ENCODE measurements around the gene BSN.

BSN gene

DNA sequence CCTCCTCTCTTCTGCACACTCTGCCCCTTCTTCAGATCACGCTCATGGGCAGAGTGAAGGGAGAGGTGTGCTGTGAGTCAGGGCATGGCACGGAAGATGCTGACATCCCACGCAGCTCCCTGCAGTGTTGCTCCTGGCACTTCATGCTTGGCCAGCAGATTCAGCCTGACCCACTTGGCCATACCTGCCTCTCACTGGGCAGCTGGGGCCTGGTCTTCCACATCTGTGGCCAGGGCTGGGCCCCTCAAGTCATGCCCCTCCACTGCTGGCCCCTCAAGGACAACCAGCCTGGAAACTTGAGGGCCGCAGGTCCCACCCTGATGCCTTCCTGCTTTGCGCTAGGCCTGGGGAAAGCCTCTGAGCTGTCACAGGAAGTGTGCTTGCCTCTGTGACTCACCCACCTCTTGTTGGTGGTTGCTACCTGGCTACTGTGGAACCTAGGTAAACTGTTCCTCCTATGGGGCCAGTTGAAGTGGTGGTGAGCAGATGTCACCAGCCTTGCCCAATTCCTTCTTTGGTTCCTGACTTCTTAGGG lies 48.7 kb downstream of the BSN start:
- DNase-seq (ENCODE audit: low spot score), result peak; percentile 27

- no peak for DNase-seq (ENCODE audit: low spot score)
Measured at GRCh38 chr3:49606427-49606826, 52.1 kb downstream of the BSN start.

GRCh38 chr3:49607105-49607591 lies 52.9 kb downstream of the BSN start:
- DNase-seq (ENCODE audit: low spot score), result no peak

DNA sequence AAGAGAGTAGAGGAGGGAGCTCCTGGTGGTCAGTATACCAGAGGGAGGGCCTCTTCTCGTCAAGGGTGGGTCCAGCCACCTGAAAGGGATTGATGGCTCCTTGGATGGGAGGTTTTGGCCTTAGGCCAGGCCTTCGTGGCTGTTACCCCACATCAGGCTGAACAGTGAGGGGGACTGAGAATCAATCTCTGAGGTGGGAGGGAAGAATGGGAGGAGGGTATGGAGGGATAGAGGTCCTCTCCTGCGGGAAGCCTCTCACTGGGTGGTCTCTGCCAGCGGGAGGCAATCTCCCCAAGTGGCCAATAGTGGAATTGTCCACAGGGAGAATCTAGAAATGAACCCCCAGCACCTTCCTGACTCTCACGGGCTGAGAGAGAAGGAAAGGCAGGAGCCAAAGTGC lies 53.5 kb downstream of the BSN start:
- no peak for DNase-seq (ENCODE audit: low spot score)

DNA sequence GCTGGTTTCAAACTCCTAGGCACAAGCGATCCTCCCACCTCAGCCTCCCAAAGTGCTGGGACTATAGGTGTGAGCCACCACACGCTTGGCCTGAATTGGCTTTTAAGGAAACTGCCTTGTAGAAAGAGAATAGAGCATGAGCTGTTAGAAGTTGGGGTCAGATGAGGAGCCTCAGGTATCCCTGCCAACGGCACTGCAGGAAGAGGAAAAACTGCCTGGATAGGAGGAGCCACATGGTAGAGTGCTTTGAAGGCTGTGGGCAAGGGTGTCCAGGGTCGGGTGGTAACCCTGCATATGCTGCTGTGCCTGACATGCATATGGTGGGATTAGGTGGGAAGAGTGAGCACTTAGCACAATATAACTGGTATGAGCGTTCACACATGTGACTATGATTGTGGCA lies 55.0 kb downstream of the BSN start:
- DNase-seq (ENCODE audit: low spot score), result no peak

DNA sequence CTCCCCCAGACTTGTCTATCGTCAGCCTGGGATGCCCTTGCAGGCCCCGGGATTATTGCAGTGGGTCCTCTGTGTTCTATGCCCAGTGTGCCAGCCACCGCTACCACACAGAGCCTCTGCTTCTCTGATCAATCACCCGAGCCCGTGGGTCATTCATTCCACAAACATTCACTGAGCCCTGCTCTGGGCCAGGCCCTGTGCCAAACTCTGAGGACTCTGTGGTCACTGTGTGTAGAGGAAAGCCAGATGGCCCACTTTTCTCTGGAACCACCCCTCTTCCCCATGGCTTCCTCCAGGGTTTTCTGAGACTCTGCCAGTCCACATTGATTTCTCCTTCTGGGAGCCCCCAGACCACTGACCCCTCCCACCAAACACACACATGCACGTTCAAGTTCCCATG lies 55.5 kb downstream of the BSN start:
- no peak for DNase-seq (ENCODE audit: low spot score)

DNA sequence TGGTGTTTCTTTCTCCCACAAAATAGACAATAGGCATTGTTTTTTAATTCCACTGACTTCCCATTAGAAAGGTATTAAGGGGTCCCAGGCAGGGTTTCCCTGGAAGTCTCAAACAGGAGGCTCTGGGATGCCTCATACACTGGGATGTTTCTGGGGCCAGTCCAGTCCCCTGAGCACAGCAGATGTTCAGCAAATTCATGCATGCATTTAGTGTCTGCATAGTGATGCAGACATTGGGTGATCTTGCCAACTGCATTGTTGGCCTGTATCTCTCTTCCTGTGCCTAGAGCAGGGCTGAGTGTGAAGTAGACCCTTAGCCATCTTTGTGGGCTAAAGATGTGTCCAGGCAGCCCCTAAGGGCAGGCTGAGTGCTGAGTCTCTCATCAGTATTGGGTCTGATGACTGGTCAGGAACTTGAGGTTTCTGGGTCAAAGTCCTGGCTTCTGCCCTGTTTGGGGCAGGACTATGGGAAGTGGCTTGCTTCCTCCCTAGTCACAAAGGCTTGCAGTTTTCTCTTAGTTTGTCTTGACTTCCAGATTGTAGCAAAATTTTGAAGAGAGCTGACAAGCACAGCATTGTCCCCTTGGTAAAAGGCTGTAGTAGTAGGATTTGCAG lies 56.5 kb downstream of the BSN start:
- no peak for DNase-seq (ENCODE audit: low spot score)

DNA sequence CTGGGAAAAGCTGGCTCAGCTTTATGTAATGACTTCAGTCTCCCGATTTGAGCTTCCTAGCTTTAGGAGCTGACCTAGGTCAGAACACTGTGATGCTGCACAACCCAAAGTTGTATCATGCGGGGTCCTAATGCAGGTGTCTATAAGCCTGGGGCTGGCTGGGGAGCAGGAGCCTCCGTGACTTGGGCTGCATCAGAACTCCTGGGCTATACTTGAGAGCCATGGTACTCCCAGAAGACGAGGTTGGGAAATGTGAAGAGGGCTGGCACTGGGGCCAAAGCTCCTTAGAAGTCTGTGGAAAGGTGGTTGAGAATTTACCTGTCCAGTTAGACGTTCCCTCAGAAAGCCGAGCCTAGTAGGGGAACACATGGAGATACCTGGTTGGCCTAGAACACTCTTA lies 57.0 kb downstream of the BSN start:
- DNase-seq (ENCODE audit: low spot score), result no peak

DNA sequence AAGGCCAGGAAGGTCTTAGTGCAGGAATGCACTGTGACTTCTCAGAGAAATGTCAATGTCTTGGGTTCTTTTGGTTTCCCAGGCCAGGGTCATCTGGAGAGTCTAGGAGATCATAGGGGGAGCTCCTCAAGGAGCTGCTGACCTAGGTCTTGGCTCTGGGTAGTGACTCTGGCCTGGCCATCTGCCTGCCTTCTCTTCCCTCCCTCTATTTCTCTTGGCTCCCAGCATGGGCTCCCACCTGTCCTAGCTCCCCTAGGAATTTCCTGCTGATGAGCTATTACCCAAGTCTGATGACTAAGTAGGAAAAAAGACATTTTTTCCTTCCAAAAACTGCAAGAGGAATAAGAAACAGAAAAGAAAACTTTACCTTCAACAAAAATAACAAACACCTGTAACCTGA lies 57.4 kb downstream of the BSN start:
- DNase-seq (ENCODE audit: low spot score), result no peak

DNA sequence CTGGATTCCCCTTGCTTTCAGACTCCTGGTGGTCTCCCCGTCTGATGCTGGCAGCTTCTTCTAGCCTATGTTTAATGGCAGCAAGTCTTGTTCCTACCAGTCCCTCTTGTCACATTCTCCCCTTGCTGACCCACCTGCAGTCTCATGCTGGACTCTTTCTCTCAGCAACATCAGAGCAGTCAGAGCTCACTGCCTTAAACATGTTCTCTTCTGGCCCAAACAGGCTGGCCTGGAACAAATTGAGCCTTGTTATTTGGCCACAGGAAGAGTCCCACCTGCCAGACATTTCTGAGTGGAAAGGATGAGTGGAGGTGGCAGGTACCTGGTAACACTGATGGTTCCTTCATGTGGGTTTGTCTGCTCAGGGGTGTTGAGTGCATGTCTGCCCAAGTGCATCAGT lies 60.7 kb downstream of the BSN start:
- DNase-seq (ENCODE audit: low spot score), result no peak

GRCh38 chr3:49616061-49616460 lies 61.8 kb downstream of the BSN start:
- DNase-seq (ENCODE audit: low spot score), result no peak

GRCh38 chr3:49616491-49616941 lies 62.2 kb downstream of the BSN start:
- no peak for DNase-seq (ENCODE audit: low spot score)

DNA sequence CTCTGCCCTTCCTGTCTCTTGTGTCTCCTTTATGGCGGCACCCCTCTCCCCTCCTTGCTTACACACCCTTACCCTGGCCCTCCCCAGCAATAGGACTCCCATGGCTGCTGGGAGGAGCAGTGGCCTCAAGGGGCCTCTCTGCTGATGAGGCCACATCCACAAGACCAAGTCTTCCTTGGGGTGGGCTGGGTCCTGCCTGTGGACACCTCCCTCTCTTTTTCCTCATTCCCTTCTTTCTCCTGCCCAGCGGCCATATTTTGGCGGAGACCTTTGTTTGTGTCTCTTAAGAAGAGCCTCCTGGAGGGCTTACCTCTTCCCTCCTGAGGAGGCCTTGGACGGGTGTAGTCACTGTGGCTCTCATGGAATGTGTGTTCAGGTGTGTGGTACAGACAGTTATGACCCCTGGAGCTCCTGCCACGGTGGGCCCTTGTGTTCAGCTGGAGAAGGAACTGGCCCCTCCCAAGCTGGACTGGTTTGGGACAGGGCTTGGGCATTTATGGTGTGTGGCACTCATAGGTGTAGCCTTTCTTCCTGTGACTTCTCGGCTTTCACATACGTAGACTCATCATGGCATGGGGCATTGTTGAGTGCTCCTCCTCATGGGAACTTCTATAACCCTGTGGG lies 63.2 kb downstream of the BSN start:
- DNase-seq (ENCODE audit: low spot score), result no peak

GRCh38 chr3:49618412-49618811 lies 64.1 kb downstream of the BSN start:
- no peak for DNase-seq (ENCODE audit: low spot score)

DNA sequence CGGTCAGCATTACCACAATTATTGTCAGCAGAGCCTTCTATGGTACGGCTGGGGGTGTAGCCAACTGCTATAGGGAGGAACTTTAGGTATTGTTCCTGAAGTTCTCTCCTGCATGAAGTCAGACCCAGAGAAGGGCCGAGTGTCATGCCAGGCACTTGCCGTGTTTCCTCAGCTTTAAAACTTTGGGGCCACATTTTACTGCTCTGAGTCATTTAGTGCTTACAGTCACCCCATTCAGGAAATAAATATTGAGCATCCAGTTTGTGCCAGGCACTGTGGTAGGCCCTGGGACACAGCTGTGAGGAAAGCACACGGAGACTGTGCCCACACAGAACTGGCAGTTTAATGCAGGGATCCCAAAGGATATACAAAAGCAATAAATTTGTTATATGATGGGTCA lies 65.4 kb downstream of the BSN start:
- no peak for DNase-seq (ENCODE audit: low spot score)

DNA sequence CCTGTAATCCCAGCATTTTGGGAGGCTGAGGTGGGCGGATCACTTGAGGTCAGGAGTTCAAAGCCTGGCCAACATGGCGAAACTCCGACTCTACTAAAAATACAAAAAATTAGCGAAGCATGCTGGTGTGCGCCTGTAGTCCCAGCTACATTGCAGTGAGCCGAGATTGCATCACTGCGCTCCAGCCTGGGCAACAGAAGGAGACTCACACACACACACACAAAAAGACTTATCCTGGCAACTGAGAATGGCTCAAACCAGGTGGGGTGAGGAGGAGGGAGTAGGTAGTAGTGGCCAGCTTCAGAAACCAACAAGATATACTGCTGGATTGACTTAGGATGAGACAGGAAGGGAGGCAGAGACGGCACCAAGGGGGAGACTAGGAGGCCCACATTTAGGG lies 66.5 kb downstream of the BSN start:
- DNase-seq (ENCODE audit: low spot score), result no peak

GRCh38 chr3:49623071-49623470 lies 68.8 kb downstream of the BSN start:
- DNase-seq (ENCODE audit: low spot score), result no peak

DNA sequence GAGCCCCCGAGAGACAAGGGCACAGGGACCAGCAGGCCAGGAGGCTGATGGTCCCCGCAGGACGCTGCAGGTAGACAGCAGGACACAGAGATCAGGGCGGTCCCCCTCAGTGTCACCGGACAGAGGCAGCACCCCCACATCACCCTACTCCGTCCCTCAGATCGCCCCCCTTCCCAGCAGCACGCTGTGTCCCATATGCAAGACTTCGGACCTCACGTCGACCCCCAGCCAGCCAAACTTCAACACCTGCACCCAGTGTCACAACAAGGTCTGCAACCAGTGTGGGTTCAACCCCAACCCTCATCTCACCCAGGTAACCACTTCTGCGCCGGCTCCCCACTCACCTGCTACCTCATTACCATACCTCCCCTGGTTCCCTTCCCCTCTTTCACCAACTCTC lies 70.8 kb downstream of the BSN start:
- DNase-seq (ENCODE audit: low spot score), result no peak

GRCh38 chr3:49626101-49626581 lies 71.9 kb downstream of the BSN start:
- no peak for DNase-seq (ENCODE audit: low spot score)

DNA sequence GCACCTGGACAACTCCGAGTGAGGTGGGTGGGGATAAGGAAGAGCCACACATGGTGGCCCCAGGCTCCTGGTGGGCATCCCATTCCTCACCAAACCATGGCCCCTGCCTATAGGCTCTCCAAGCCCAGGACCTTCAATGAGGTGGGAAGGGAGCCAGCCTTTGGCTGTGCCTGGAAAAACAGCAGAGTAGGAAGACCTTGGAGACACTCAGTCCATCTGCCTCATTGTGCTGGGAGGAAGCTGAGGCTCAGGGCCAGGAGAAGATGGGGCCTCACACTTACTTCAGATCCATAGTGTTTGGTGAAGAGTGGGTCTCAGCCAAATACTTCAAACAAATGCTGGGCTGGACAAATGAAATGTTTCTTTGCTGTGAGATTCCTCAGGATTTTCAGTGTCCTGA lies 72.5 kb downstream of the BSN start:
- no peak for DNase-seq (ENCODE audit: low spot score)

DNA sequence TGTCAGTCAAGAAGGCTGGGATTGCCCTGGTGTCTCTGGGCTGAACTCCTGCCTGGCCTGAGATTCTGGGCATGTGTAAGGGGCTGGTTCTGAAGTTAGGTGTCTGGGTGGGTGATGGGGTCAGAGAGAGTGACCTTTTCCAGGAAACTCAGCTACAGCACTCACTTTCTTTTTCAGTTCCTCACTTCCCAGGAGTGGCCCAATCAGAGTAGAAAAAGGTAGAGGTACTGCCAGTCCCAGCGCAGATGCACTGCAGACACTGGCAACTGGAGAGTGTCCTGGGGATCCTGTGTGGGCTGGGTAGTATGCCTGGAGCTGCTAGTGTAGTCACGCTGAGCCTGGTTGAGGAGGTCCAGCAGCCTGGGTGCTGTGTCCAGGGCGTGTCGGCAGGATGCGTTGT lies 73.4 kb downstream of the BSN start:
- no peak for DNase-seq (ENCODE audit: low spot score)

GRCh38 chr3:49628249-49628648 lies 74.0 kb downstream of the BSN start:
- DNase-seq (ENCODE audit: low spot score), result no peak

DNA sequence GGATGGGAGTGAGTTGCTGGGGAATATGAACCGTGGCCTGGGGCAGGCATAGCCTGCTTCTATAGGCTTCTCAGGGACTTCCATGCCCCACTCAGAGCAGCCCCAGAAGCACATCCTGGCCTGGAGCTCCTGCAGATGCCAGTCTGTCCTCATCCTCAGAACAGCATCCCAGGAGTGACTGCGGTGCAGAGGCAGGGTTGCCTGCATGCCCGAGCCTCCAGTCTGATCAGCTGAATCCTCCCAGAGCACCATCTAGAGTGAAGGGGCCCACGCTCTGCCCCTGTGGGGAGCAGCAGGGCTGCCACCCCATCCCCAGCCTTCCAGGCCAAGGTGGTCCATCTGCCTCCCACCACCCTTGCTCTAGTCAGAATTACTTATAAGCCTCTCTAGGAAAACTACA lies 75.2 kb downstream of the BSN start:
- DNase-seq (ENCODE audit: low spot score), result no peak

DNA sequence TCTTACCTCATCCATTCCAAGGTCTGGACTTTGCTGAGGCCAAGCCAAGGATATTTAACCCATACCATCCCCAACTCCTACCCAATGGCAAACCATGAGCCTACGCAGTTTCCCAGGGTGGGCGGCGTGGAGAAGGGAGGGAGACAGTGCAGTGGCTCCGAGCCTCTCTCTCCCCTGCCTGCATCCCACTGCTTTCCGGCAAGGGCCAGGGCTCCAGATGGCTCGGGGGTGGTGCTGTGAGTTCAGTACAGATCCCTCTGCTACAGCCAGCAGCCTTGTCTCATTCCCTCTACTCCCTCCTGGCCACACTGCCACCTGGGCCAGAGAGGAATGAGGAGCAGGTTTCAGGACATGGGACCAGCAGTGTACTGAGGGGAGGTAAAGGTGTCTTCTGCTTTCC lies 75.6 kb downstream of the BSN start:
- DNase-seq (ENCODE audit: low spot score), result no peak
